Endodermal cell (in vitro differentiated cells): Measurements from ENCODE around the gene SEC24A. TPM values are rescaled to one million over a fixed set of nuclear protein-coding genes. Genes with fewer than 3 reads are reported as not detected.

Experiments used
- DNase-seq: peaks from one replicate; pipeline ENCODE4 v3.0.0-alpha.2; 2017
- H3K27ac ChIP-seq: 2 replicates; pipeline ENCODE4 v1.5.1; 2013; ENCODE audit warnings: mild to moderate bottlenecking, low read depth, low read length, moderate library complexity
- H3K27me3 ChIP-seq: 2 replicates; pipeline ENCODE4 v1.6.1; 2013; ENCODE audit warnings: mild to moderate bottlenecking, low read length, moderate library complexity; ENCODE audit not compliant: insufficient read depth, control insufficient read depth, poor library complexity, severe bottlenecking
- H3K36me3 ChIP-seq: 2 replicates; pipeline ENCODE4 v1.7.0; 2013; ENCODE audit warnings: mild to moderate bottlenecking, low read length, moderate library complexity; ENCODE audit not compliant: control insufficient read depth, insufficient read depth
- H3K4me1 ChIP-seq: one replicate; pipeline ENCODE4 v1.7.0; 2013; ENCODE audit warnings: low read length; ENCODE audit not compliant: control insufficient read depth, insufficient read depth
- H3K4me3 ChIP-seq: 2 replicates; pipeline ENCODE4 v1.5.1; 2013; ENCODE audit warnings: mild to moderate bottlenecking, low read length, moderate library complexity
- H3K9ac ChIP-seq: 2 replicates; pipeline ENCODE4 v1.6.1; 2013; ENCODE audit warnings: mild to moderate bottlenecking, low read length, moderate library complexity; ENCODE audit not compliant: poor library complexity, severe bottlenecking; ENCODE audit errors: extremely low read depth
- H3K9me3 ChIP-seq: 2 replicates; pipeline ENCODE4 v1.6.1; 2013; ENCODE audit warnings: mild to moderate bottlenecking, low read length, moderate library complexity; ENCODE audit not compliant: control insufficient read depth
- H3K27ac Mint-ChIP-seq: 2 replicates; pipeline ENCODE4 v1.8.0; 2020; ENCODE audit warnings: mixed read lengths
- H3K27me3 Mint-ChIP-seq: 2 replicates; pipeline ENCODE4 v1.8.0; 2021; ENCODE audit warnings: mild to moderate bottlenecking, mixed read lengths; ENCODE audit not compliant: insufficient read depth
- H3K36me3 Mint-ChIP-seq: 2 replicates; pipeline ENCODE4 v1.8.0; 2020; ENCODE audit warnings: low read depth, mixed read lengths
- H3K4me1 Mint-ChIP-seq: 2 replicates; pipeline ENCODE4 v1.8.0; 2020; ENCODE audit warnings: mixed read lengths
- H3K4me3 Mint-ChIP-seq: 2 replicates; pipeline ENCODE4 v1.8.0; 2020; ENCODE audit warnings: mild to moderate bottlenecking, moderate library complexity, mixed read lengths
- H3K9me3 Mint-ChIP-seq: 2 replicates; pipeline ENCODE4 v1.8.0; 2020; ENCODE audit warnings: mild to moderate bottlenecking, mixed read lengths
- CTCF ChIP-seq: fragments of 200-600 bp; sonication (generic); conservative IDR thresholded peaks from 2 replicates; pipeline ENCODE4 v1.5.0; 2021; ENCODE audit warnings: antibody characterized with exemption, mild to moderate bottlenecking
- WGBS, 2 experiments: methylation state at CpG; one replicate each; pipeline versions ENCODE4 v1.1.5 to v1.1.7; 2013; ENCODE audit warnings: missing lambda C conversion rate in 2 of 2, mixed read lengths in 1 of 2; ENCODE audit not compliant: insufficient coverage in 1 of 2, insufficient read length in 1 of 2; 5-methylcytosine and 5-hydroxymethylcytosine counted together
- total RNA-seq, 2 donors: library from RNA; stranded (reverse); fragmentation: NEBNext Ultra II Directional in 1 of 2; extraction: Animal tissue kit (Norgen Biotek cat#: 25700) in 1 of 2; gene quantifications; 2 replicates in 1 of 2; 3 replicates in 1 of 2; pipeline ENCODE4 v1.2.1, GENCODE V29; 2021

SEC24A gene
- total RNA-seq, 2 donors from 2014 or later = 26.5 to 32.1 TPM

- Histone ChIP-seq H3K9me3 (peaks cover 4% of the 10 kb centered on the region), H3K9ac (no peak overlapping the region), H3K27me3 (no peaks in the 10 kb centered on the region), H3K27ac (no peak overlapping the region), H3K4me1 (no peaks in the 10 kb centered on the region), H3K36me3 (peaks cover 5% of the 10 kb centered on the region), H3K4me3 (no peak overlapping the region)
- DNase-seq = no peak
- Mint-ChIP-seq H3K27ac (no peak overlapping the region), H3K4me3 (no peak overlapping the region), H3K36me3 (peaks cover 10% of the 10 kb centered on the region), H3K9me3 (peaks cover 2% of the 10 kb centered on the region), H3K27me3 (no peaks in the 10 kb centered on the region), H3K4me1 (peaks cover 22% of the 10 kb centered on the region)
- 87 to 90% methylated on average over 2 of the region's 4 CpGs for WGBS, 2 experiments
- no peak for TF ChIP-seq CTCF
Observed at GRCh38 chr5:134651531-134651930, 2.9 kb downstream of the SEC24A start.

GRCh38 chr5:134656690-134657089, 8.1 kb downstream of the SEC24A start:
- TF ChIP-seq CTCF = no peak
- Histone ChIP-seq H3K36me3 (peaks cover 28% of the 10 kb centered on the region), H3K27me3 (no peaks in the 10 kb centered on the region), H3K9ac (no peak overlapping the region), H3K4me3 (no peak overlapping the region), H3K27ac (no peak overlapping the region), H3K9me3 (peaks cover 4% of the 10 kb centered on the region), H3K4me1 (no peaks in the 10 kb centered on the region)
- Mint-ChIP-seq H3K27ac (no peak overlapping the region), H3K4me3 (no peak overlapping the region), H3K9me3 (peaks cover 2% of the 10 kb centered on the region), H3K36me3 (peaks cover 22% of the 10 kb centered on the region), H3K4me1 (no peaks in the 10 kb centered on the region), H3K27me3 (no peaks in the 10 kb centered on the region)
- WGBS, 2 experiments = 94 to 95% methylated on average over 5 to 8 of the region's 8 CpGs
- DNase-seq = no peak

- Mint-ChIP-seq H3K27me3 (no peaks in the 10 kb centered on the region), H3K4me3 (no peak overlapping the region), H3K36me3 (peaks cover 29% of the 10 kb centered on the region), H3K27ac (no peak overlapping the region), H3K4me1 (no peaks in the 10 kb centered on the region), H3K9me3 (no peaks in the 10 kb centered on the region)
- H3K27ac ChIP-seq = no peak overlapping the region
- no peak for TF ChIP-seq CTCF
- no peaks in the 10 kb centered on the region for H3K9me3 ChIP-seq
- H3K4me1 ChIP-seq = no peaks in the 10 kb centered on the region
- DNase-seq = no peak
- WGBS, 2 experiments = 97% methylated on average over 4 of the region's 4 CpGs
- H3K27me3 ChIP-seq = no peaks in the 10 kb centered on the region
- H3K36me3 ChIP-seq = peaks cover 47% of the 10 kb centered on the region
- no peak overlapping the region for H3K9ac ChIP-seq
- H3K4me3 ChIP-seq = no peak overlapping the region
Observed at GRCh38 chr5:134659456-134659855, 10.9 kb downstream of the SEC24A start.
